ENCODE measurements around the gene BLOC1S6. TPM values are rescaled to one million over a fixed set of nuclear protein-coding genes. Genes with fewer than 3 reads are reported as not detected.

BLOC1S6 gene
- total RNA-seq, 1 experiment from 2014 or later: 92.2 TPM

DNA sequence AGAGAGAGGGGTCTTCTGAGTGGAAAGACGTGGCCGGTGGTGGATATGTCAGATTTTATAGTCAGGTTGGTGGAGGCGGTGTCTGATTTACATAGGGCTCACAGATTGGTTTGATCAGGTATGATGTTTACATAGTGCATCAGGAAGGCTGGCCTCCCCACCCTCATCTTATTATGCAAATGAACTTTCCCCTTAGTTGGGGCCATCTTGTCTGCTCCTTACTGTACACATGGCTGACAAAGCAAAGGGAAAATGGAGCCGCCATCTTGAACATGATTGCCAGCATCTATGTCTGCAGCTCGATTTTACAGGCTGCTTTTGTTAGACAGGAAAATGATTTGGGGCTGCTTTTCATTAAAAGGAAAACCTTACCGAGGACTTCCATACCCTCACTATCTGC lies 67.6 kb downstream of the BLOC1S6 start:
- H3K4me1 ChIP-seq (replicated peaks): no peaks in the 10 kb centered on the region
- no peaks in the 10 kb centered on the region; the same call in 1 of the 2 replicates for H3K9me3 ChIP-seq (replicated peaks)
- H3K27ac ChIP-seq: no peak overlapping the region
- H3K4me3 ChIP-seq: no peak overlapping the region
- no peaks in the 10 kb centered on the region for H3K36me3 ChIP-seq
- no peaks in the 10 kb centered on the region for H3K27me3 ChIP-seq (replicated peaks)
- no peak for DNase-seq (ENCODE audit: low read depth in 1 of 2, low spot score in 2 of 2)

DNA sequence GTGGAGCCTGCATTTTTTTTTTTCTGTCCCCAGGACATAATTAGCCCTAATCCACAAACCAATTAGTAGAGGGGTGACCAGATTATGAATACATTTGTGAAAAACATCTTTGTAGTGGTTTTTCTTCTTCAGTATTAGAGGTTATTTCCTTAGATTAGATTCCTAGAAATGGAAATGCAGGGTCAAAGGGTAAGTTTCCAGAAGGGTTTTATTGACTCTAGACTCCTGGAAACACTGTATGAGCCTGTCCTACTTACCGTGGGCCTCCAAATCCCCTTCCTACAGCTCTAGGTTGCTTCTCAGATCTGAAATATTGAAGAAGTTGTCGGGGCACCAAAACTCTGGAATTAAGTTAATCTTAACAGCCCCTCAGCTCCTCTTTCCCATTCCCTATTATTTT lies 70.1 kb downstream of the BLOC1S6 start:
- H3K9me3 ChIP-seq (replicated peaks): no peaks in the 10 kb centered on the region; the same call in 1 of the 2 replicates
- no peak overlapping the region for H3K27ac ChIP-seq
- no peak overlapping the region for H3K4me3 ChIP-seq
- H3K27me3 ChIP-seq (replicated peaks): no peaks in the 10 kb centered on the region
- H3K36me3 ChIP-seq: no peaks in the 10 kb centered on the region
- no peaks in the 10 kb centered on the region for H3K4me1 ChIP-seq (replicated peaks)
- no peak for DNase-seq (ENCODE audit: low read depth in 1 of 2, low spot score in 2 of 2)

DNA sequence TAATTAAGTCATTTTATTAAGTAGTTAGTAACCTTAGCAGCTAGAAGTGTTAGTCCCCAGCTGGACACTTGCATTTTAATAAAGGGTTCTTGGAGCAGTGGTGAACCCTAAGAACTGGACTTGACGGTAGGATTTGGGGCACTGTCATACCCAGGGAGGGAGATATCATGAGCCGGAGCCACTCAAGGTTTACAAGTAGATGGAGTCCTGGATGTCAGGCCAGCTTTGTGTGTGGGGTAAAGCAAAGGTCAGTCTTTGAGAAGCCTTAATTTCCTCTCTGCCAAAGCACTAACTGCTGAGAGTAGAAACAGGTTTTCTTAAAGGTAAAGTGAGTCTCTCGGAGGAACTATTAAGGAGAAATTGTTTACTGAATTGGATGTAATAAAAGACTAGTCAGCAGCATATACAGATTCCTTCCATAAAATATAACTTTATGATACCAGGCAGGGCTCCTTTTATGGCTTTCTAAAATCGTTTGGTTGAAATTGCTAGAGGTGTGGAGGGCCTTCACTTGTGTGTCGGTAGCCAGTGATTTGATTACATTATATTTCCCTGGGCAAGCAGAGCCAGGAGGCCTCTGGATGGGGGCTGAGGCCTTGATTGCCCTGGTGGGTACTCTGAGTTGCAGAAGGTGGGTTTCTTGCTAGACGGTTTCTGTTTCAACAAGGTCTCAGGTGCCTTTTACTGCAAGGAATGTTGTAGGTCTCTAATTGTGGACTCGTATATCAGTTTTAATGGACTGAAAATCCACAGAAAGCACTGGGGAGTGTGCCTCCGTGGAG lies 70.8 kb downstream of the BLOC1S6 start:
- no peak overlapping the region for H3K27ac ChIP-seq
- H3K36me3 ChIP-seq: no peaks in the 10 kb centered on the region
- H3K9me3 ChIP-seq (replicated peaks): no peaks in the 10 kb centered on the region; the same call in 1 of the 2 replicates
- H3K4me3 ChIP-seq: no peak overlapping the region
- no peaks in the 10 kb centered on the region for H3K4me1 ChIP-seq (replicated peaks)
- no peaks in the 10 kb centered on the region for H3K27me3 ChIP-seq (replicated peaks)
- DNase-seq (ENCODE audit: low read depth in 1 of 2, low spot score in 2 of 2): no peak

Other genes starting within 250 kb of the BLOC1S6 start
- gene GATM, start 208.8 kb upstream of the BLOC1S6 start, total RNA-seq (2014; rRNA removed; shearing (Covaris generic)): not detected in 2 replicates
- 3.7 and 5.8 TPM in 2 replicates for gene SLC30A4, start 64.6 kb upstream of the BLOC1S6 start, total RNA-seq (2014; rRNA removed; shearing (Covaris generic))
- gene SQOR, start 47.6 kb downstream of the BLOC1S6 start, total RNA-seq (2014; rRNA removed; shearing (Covaris generic)): 4.6 and 4.7 TPM in 2 replicates

All from SJSA1 (cell line).